HCT116 (cell line): Measurements from ENCODE around the gene TRPM3. TPM values are rescaled to one million over a fixed set of nuclear protein-coding genes. Genes with fewer than 3 reads are reported as not detected.

Experiments
- ATAC-seq: fragments of 200-7000 bp; cut with Tn5 transposase; 2 replicates; pipeline ENCODE4 v1.9.1; 2020; ENCODE audit warnings: mild to moderate bottlenecking, moderate library complexity
- BruUV-seq: library from RNA; stranded (reverse); fragments of 400-500 nt; replicated peaks from 2 replicates; lab custom pipeline; 2021; lab: Mats Ljungman, UMichigan
- CTCF ChIA-PET: fragments of 300-600 bp; sonication (Branson Sonifier 250); formaldehyde crosslinking; loops from one replicate; lab custom pipeline; 2021; ENCODE audit warnings: antibody characterized with exemption; lab: Charles Lee
- POLR2A ChIA-PET: fragments of 300-600, 350-600 bp; sonication (Branson Sonifier 250); formaldehyde crosslinking; loops from one replicate; lab custom pipeline; 2021; ENCODE audit warnings: antibody characterized with exemption; lab: Charles Lee
- RAD21 ChIA-PET, 2 experiments: fragments of 300-600 bp; sonication (Branson Sonifier 250); formaldehyde crosslinking; loops; one replicate each; lab custom pipeline; 2023; ENCODE audit warnings: low total read pairs in 2 of 2; ENCODE audit not compliant: uncharacterized antibody in 2 of 2, unreplicated experiment in 2 of 2, low non-redundant PET in 1 of 2; lab: Charles Lee
- DNase-seq: peaks from one replicate; pipeline ENCODE4 v3.0.0-alpha.2; 2010; ENCODE audit warnings: low read depth, low spot score
- H2AFZ ChIP-seq: fragments of 200-600 bp; shearing (Covaris generic), sonication (generic); 2 replicates; pipeline ENCODE4 v1.6.1; 2017; ENCODE audit warnings: low read depth, mixed run types, mixed read lengths, antibody characterized with exemption, low read length; ENCODE audit not compliant: poor library complexity, severe bottlenecking
- H3K27ac ChIP-seq: 2 replicates; pipeline ENCODE4 v1.5.1; 2012; ENCODE audit warnings: low read depth, low read length
- H3K27me3 ChIP-seq: fragments of 200-600 bp; sonication (generic); 2 replicates; pipeline ENCODE4 v1.6.1; 2016; ENCODE audit warnings: mixed run types, low read length, mixed read lengths; ENCODE audit not compliant: insufficient read depth
- H3K36me3 ChIP-seq, 2 experiments: fragments of 200-500 bp in 1 of 2; fragments of 200-600 bp in 1 of 2; sonication (Bioruptor generic) in 1 of 2; sonication (generic) in 1 of 2; 2 replicates each; pipeline versions ENCODE4 v1.5.1 to v1.6.1; 2014 to 2016; ENCODE audit warnings: low read length in 2 of 2, inconsistent platforms in 1 of 2, mixed read lengths in 1 of 2, mixed run types in 1 of 2; ENCODE audit not compliant: insufficient read depth in 2 of 2, control insufficient read depth in 1 of 2
- H3K4me1 ChIP-seq, 2 experiments: fragments of 200-600 bp in 1 of 2; sonication (generic) in 1 of 2; 2 replicates each; pipeline versions ENCODE4 v1.5.1 to v1.6.1; 2012 to 2017; ENCODE audit warnings: low read length in 2 of 2, inconsistent platforms in 1 of 2, mild to moderate bottlenecking in 1 of 2, mixed read lengths in 1 of 2, mixed run types in 1 of 2, moderate library complexity in 1 of 2; ENCODE audit not compliant: insufficient read depth in 2 of 2, control insufficient read depth in 1 of 2
- H3K4me2 ChIP-seq: fragments of 200-600 bp; sonication (generic); 2 replicates; pipeline ENCODE4 v1.6.1; 2017; ENCODE audit warnings: mixed run types, low read length, mixed read lengths
- H3K4me3 ChIP-seq, 2 experiments: fragments of 200-600 bp in 1 of 2; sonication (generic) in 1 of 2; replicated peaks in 1 of 2; 2 replicates each; pipeline ENCODE4 v1.5.1; 2011 to 2016; ENCODE audit warnings: low read length in 2 of 2, control low read depth in 1 of 2, low read depth in 1 of 2, mild to moderate bottlenecking in 1 of 2, mixed read lengths in 1 of 2, mixed run types in 1 of 2
- H3K79me2 ChIP-seq: fragments of 200-600 bp; sonication (generic); 2 replicates; pipeline ENCODE4 v1.6.1; 2017; ENCODE audit warnings: mild to moderate bottlenecking, mixed run types, low read length, moderate library complexity, mixed read lengths; ENCODE audit not compliant: insufficient read depth
- H3K9ac ChIP-seq: fragments of 200-600 bp; sonication (generic); 2 replicates; pipeline ENCODE4 v1.6.1; 2016; ENCODE audit warnings: low read length, mixed read lengths
- H3K9me2 ChIP-seq: fragments of 200-600 bp; sonication (generic), shearing (Covaris generic); 2 replicates; pipeline ENCODE4 v1.6.1; 2017; ENCODE audit warnings: mixed run types, mild to moderate bottlenecking, moderate library complexity; ENCODE audit not compliant: insufficient read depth
- H3K9me3 ChIP-seq, 2 experiments: fragments of 200-500 bp in 1 of 2; fragments of 200-600 bp in 1 of 2; sonication (Bioruptor generic) in 1 of 2; sonication (generic) in 1 of 2; 2 replicates each; pipeline ENCODE4 v1.6.1; 2014 to 2017; ENCODE audit warnings: low read length in 2 of 2, mixed read lengths in 2 of 2, inconsistent platforms in 1 of 2, low read depth in 1 of 2, mild to moderate bottlenecking in 1 of 2, mixed run types in 1 of 2, moderate library complexity in 1 of 2; ENCODE audit not compliant: control insufficient read depth in 1 of 2, insufficient read depth in 1 of 2
- H4K20me1 ChIP-seq: fragments of 200-600 bp; sonication (generic), shearing (Covaris generic); 2 replicates; pipeline ENCODE4 v1.6.1; 2017; ENCODE audit warnings: mixed run types, mild to moderate bottlenecking, moderate library complexity; ENCODE audit not compliant: insufficient read depth
- ATF3 ChIP-seq: IDR thresholded peaks from 2 replicates; pipeline ENCODE4 v1.6.1; 2012
- CBX3 ChIP-seq: IDR thresholded peaks from 2 replicates; pipeline ENCODE4 v1.6.1; 2012; ENCODE audit warnings: low read depth
- CTCF ChIP-seq, 3 experiments: fragments of 200-600 bp in 1 of 3; sonication (generic) in 1 of 3; IDR thresholded peaks in 2 of 3; conservative IDR thresholded peaks in 1 of 3; 2 replicates each; pipeline ENCODE4 v1.5.1; 2012 to 2017; ENCODE audit warnings: low read depth in 2 of 3, low read length in 2 of 3, antibody characterized with exemption in 1 of 3, borderline replicate concordance in 1 of 3, control low read depth in 1 of 3, mild to moderate bottlenecking in 1 of 3, mixed read lengths in 1 of 3, mixed run types in 1 of 3, moderate library complexity in 1 of 3; ENCODE audit not compliant: insufficient read depth in 1 of 3
- EGR1 ChIP-seq: IDR thresholded peaks from 2 replicates; pipeline ENCODE4 v1.6.1; 2012; ENCODE audit warnings: low read depth
- ELF1 ChIP-seq: IDR thresholded peaks from 2 replicates; pipeline ENCODE4 v1.6.1; 2012; ENCODE audit warnings: low read depth, borderline replicate concordance
- JUND ChIP-seq: IDR thresholded peaks from 2 replicates; pipeline ENCODE4 v1.6.1; 2012
- POLR2AphosphoS5 ChIP-seq: IDR thresholded peaks from 2 replicates; pipeline ENCODE4 v1.6.1; 2011; ENCODE audit warnings: mild to moderate bottlenecking, low read depth, low read length, moderate library complexity
- REST ChIP-seq: IDR thresholded peaks from 2 replicates; pipeline ENCODE4 v1.6.1; 2012; ENCODE audit warnings: low read depth
- TCF7L2 ChIP-seq: IDR thresholded peaks from 2 replicates; pipeline ENCODE4 v1.7.0; 2011; ENCODE audit warnings: borderline replicate concordance, inconsistent platforms; ENCODE audit not compliant: insufficient read depth, insufficient read length; ENCODE audit errors: extremely low read depth
- YY1 ChIP-seq: IDR thresholded peaks from 2 replicates; pipeline ENCODE4 v1.6.1; 2011; ENCODE audit warnings: low read length, low read depth, moderate library complexity, mild to moderate bottlenecking; ENCODE audit not compliant: insufficient replicate concordance; ENCODE audit errors: extremely low read depth
- ZBTB33 ChIP-seq: IDR thresholded peaks from 2 replicates; pipeline ENCODE4 v1.6.1; 2011; ENCODE audit warnings: mild to moderate bottlenecking, low read length, moderate library complexity; ENCODE audit not compliant: insufficient replicate concordance; ENCODE audit errors: extremely low read depth
- intact Hi-C: fragments of 100-400 bp; cut with micrococcal nuclease; formaldehyde crosslinking; loops from 2 replicates; pipeline ENCODE4 v1.10.0; 2022
- total RNA-seq: library from RNA; stranded (reverse); gene quantifications from one replicate; pipeline ENCODE4 v1.2.1, GENCODE V29; 2021; ENCODE audit not compliant: unreplicated experiment

The TRPM3 gene
- total RNA-seq, 1 experiment from 2014 or later = not detected

- Histone ChIP-seq H3K79me2 (no peaks in the 10 kb centered on the region), H3K27ac (no peak overlapping the region), H3K4me1 (no peaks in the 10 kb centered on the region), H3K9me3 (no peaks in the 10 kb centered on the region), H3K9me2 (no peaks in the 10 kb centered on the region), H4K20me1 (no peaks in the 10 kb centered on the region), H3K4me2 (no peak overlapping the region), H3K4me3 (no peak overlapping the region), H3K36me3 (no peaks in the 10 kb centered on the region), H3K9ac (no peak overlapping the region), H2AFZ (no peak overlapping the region), H3K27me3 (peaks cover 12% of the 10 kb centered on the region; the same call in 1 of the 2 replicates)
- ATAC-seq = no peak
- RAD21 ChIA-PET = no interaction called here
- BruUV-seq = no TSS peak
- TF ChIP-seq YY1 (no peak), ELF1 (no peak), CTCF (IDR thresholded peaks at IDR 0.05 in 2 of 3, conservative IDR thresholded peaks at IDR 0.05 in 1 of 3; ENCODE audit: borderline replicate concordance in 1 of 3, insufficient read depth in 1 of 3, low read depth in 2 of 3, low read length in 2 of 3) (no peak)
- DNase-seq = no peak
- POLR2A ChIA-PET = no interaction called here
- CTCF ChIA-PET = no interaction called here
- intact Hi-C loops = no loop called here
Observed at GRCh38 chr9:71131145-71131544, 9.7 kb upstream of the TRPM3 start.

- ChIA-PET POLR2A (no interaction called here), RAD21 (no interaction called here), CTCF (no interaction called here)
- Histone ChIP-seq H3K27ac (no peak overlapping the region), H3K36me3 (no peaks in the 10 kb centered on the region), H4K20me1 (no peaks in the 10 kb centered on the region), H3K4me2 (no peak overlapping the region), H3K9ac (no peak overlapping the region), H3K9me3 (no peaks in the 10 kb centered on the region), H3K27me3 (peaks cover 11% of the 10 kb centered on the region; the same call in 1 of the 2 replicates), H2AFZ (no peak overlapping the region), H3K4me1 (no peaks in the 10 kb centered on the region), H3K4me3 (no peak overlapping the region), H3K79me2 (no peaks in the 10 kb centered on the region), H3K9me2 (no peaks in the 10 kb centered on the region)
- TF ChIP-seq POLR2AphosphoS5 (no peak), EGR1 (no peak), ZBTB33 (no peak), ELF1 (no peak), JUND (no peak), TCF7L2 (no peak), CBX3 (no peak), REST (no peak), ATF3 (no peak)
- ATAC-seq (no peak), DNase-seq (no peak)
- no TSS peak for BruUV-seq
- intact Hi-C loops = no loop called here
Observed at GRCh38 chr9:71130521-71130920, 9.1 kb upstream of the TRPM3 start.
